DOHH2 (cell line): ENCODE results near the gene SYT14.

Experiments used
- H3F3A ChIP-seq: fragments of 200-600 bp; sonication (generic), shearing (Covaris generic); 2 replicates; pipeline ENCODE4 v1.6.0; 2016; ENCODE audit warnings: antibody characterized with exemption, mild to moderate bottlenecking; ENCODE audit not compliant: control insufficient read depth, insufficient read depth
- H3K27ac ChIP-seq: fragments of 200-600 bp; sonication (generic); 2 replicates; pipeline ENCODE4 v1.5.1; 2014; ENCODE audit warnings: low read depth, mild to moderate bottlenecking, low read length, moderate library complexity
- H3K27me3 ChIP-seq: fragments of 200-600 bp; sonication (generic); 2 replicates; pipeline ENCODE4 v1.6.1; 2014; ENCODE audit warnings: mild to moderate bottlenecking, low read length, mixed read lengths; ENCODE audit not compliant: control insufficient read depth
- H3K36me3 ChIP-seq: fragments of 200-600 bp; sonication (generic); 2 replicates; pipeline ENCODE4 v1.6.1; 2014; ENCODE audit warnings: mild to moderate bottlenecking, low read length, moderate library complexity, mixed read lengths; ENCODE audit not compliant: control insufficient read depth
- H3K4me1 ChIP-seq: fragments of 200-600 bp; sonication (generic); 2 replicates; pipeline ENCODE4 v1.6.1; 2014; ENCODE audit warnings: mild to moderate bottlenecking, low read length, mixed read lengths; ENCODE audit not compliant: control insufficient read depth
- H3K4me2 ChIP-seq: fragments of 200-600 bp; sonication (generic); 2 replicates; pipeline ENCODE4 v1.6.0; 2014; ENCODE audit warnings: mild to moderate bottlenecking, low read length, moderate library complexity
- H3K4me3 ChIP-seq: fragments of 200-600 bp; sonication (generic); 2 replicates; pipeline ENCODE4 v1.5.1; 2014; ENCODE audit warnings: mild to moderate bottlenecking, low read length, mixed read lengths
- H3K79me2 ChIP-seq: fragments of 200-600 bp; sonication (generic); 2 replicates; pipeline ENCODE4 v1.6.1; 2014; ENCODE audit warnings: mild to moderate bottlenecking, low read length, mixed read lengths; ENCODE audit not compliant: control insufficient read depth
- H3K9me2 ChIP-seq: fragments of 200-600 bp; sonication (generic); replicated peaks from 2 replicates; pipeline ENCODE4 v1.6.1; 2014; ENCODE audit warnings: mild to moderate bottlenecking, low read length, mixed read lengths; ENCODE audit not compliant: control insufficient read depth
- H3K9me3 ChIP-seq: fragments of 200-600 bp; sonication (generic); 2 replicates; pipeline ENCODE4 v1.6.1; 2014; ENCODE audit warnings: antibody characterized with exemption, low read length, mixed read lengths; ENCODE audit not compliant: control insufficient read depth, insufficient read depth
- H4K20me1 ChIP-seq: fragments of 200-600 bp; sonication (generic); 2 replicates; pipeline ENCODE4 v1.6.0; 2014; ENCODE audit warnings: low read depth, mild to moderate bottlenecking, antibody characterized with exemption, low read length, moderate library complexity; ENCODE audit not compliant: control insufficient read depth, insufficient read depth
- CTCF ChIP-seq: fragments of 200-600 bp; sonication (generic); IDR thresholded peaks from one replicate; pipeline ENCODE4 v1.5.1; 2014; ENCODE audit warnings: antibody characterized with exemption, mild to moderate bottlenecking, low read depth, low read length; ENCODE audit not compliant: poor library complexity, severe bottlenecking
- EZH2phosphoT487 ChIP-seq: fragments of 200-600 bp; sonication (generic); IDR thresholded peaks from 2 replicates; pipeline ENCODE4 v1.6.1; 2017; ENCODE audit warnings: borderline replicate concordance, mild to moderate bottlenecking, antibody characterized with exemption, low read length, moderate library complexity, mixed read lengths

The SYT14 gene

DNA sequence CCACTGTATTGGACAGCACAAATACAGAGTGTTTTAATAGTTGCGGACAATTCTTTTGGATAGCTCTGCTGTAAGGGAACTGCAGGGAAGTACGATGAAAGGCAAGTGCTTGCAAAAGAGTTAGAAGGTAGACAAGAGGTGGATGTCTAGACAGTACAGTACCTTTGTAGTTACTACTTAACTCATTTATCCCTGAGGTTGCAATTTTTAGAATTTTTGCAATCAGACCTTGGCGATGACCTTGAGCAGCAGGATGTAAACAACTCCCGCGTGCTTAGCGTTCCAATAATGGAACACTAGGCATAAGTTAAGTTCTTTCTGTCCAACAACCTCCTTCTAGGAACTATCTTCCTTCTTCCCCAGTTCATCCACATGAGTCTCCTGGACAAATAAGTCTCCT lies 1.9 kb upstream of the SYT14 start:
- no peak overlapping the region for H3K4me2 ChIP-seq
- H3K9me2 ChIP-seq = no peaks in the 10 kb centered on the region
- H3K27ac ChIP-seq = no peak overlapping the region
- H3K4me1 ChIP-seq = no peaks in the 10 kb centered on the region
- H3K9me3 ChIP-seq = no peaks in the 10 kb centered on the region
- H4K20me1 ChIP-seq = no peaks in the 10 kb centered on the region
- no peaks in the 10 kb centered on the region for H3F3A ChIP-seq
- H3K79me2 ChIP-seq = no peaks in the 10 kb centered on the region
- no peaks in the 10 kb centered on the region for H3K36me3 ChIP-seq
- no peak overlapping the region for H3K4me3 ChIP-seq
- H3K27me3 ChIP-seq = no peaks in the 10 kb centered on the region
- TF ChIP-seq EZH2phosphoT487 (no peak), CTCF (no peak)

- Histone ChIP-seq H3K27me3 (no peaks in the 10 kb centered on the region), H3K4me2 (no peak overlapping the region), H3K36me3 (no peaks in the 10 kb centered on the region), H3K9me3 (no peaks in the 10 kb centered on the region), H3K27ac (no peak overlapping the region), H3K9me2 (no peaks in the 10 kb centered on the region), H3K4me3 (no peak overlapping the region), H3K79me2 (no peaks in the 10 kb centered on the region), H3F3A (no peaks in the 10 kb centered on the region), H3K4me1 (no peaks in the 10 kb centered on the region), H4K20me1 (no peaks in the 10 kb centered on the region)
- TF ChIP-seq CTCF (no peak), EZH2phosphoT487 (no peak)
Measured at GRCh38 chr1:209945377-209945776, 7.4 kb downstream of the SYT14 start.

GRCh38 chr1:209948155-209948554 lies 10.1 kb downstream of the SYT14 start:
- no peak overlapping the region for H3K4me2 ChIP-seq
- H3K79me2 ChIP-seq = no peaks in the 10 kb centered on the region
- H3K27ac ChIP-seq = no peak overlapping the region
- H3K4me1 ChIP-seq = no peaks in the 10 kb centered on the region
- no peaks in the 10 kb centered on the region for H3K9me3 ChIP-seq
- no peaks in the 10 kb centered on the region for H3K27me3 ChIP-seq
- H3K36me3 ChIP-seq = no peaks in the 10 kb centered on the region
- no peaks in the 10 kb centered on the region for H3K9me2 ChIP-seq
- H4K20me1 ChIP-seq = no peaks in the 10 kb centered on the region
- H3K4me3 ChIP-seq = no peak overlapping the region
- H3F3A ChIP-seq = no peaks in the 10 kb centered on the region
- TF ChIP-seq EZH2phosphoT487 = no peak
- no peak for TF ChIP-seq CTCF

- no peaks in the 10 kb centered on the region for H3K4me1 ChIP-seq
- H3K79me2 ChIP-seq = no peaks in the 10 kb centered on the region
- H3K4me3 ChIP-seq = no peak overlapping the region
- H4K20me1 ChIP-seq = no peaks in the 10 kb centered on the region
- H3K4me2 ChIP-seq = no peak overlapping the region
- H3K9me2 ChIP-seq = no peaks in the 10 kb centered on the region
- H3K36me3 ChIP-seq = no peaks in the 10 kb centered on the region
- no peaks in the 10 kb centered on the region for H3K27me3 ChIP-seq
- no peak overlapping the region for H3K27ac ChIP-seq
- H3K9me3 ChIP-seq = no peaks in the 10 kb centered on the region
- no peaks in the 10 kb centered on the region for H3F3A ChIP-seq
- TF ChIP-seq EZH2phosphoT487 (no peak), CTCF (no peak)
Measured at GRCh38 chr1:209956116-209956515, 18.1 kb downstream of the SYT14 start.
